SK-N-MC (cell line): Measurements from ENCODE around the gene DOCK1.

Experiments
- DNase-seq: peaks from one replicate; pipeline ENCODE4 v3.0.0-alpha.2; 2011; ENCODE audit warnings: low read depth, low spot score
- H3K27ac ChIP-seq: fragments of 200-600 bp; sonication (generic); 2 replicates; pipeline ENCODE4 v1.5.1; 2016; ENCODE audit warnings: mixed run types
- H3K36me3 ChIP-seq: fragments of 200-600 bp; sonication (generic); 2 replicates; pipeline ENCODE4 v1.6.1; 2017; ENCODE audit warnings: antibody characterized with exemption, low read length, mixed read lengths; ENCODE audit not compliant: insufficient read depth
- H3K4me3 ChIP-seq: fragments of 200-600 bp; sonication (generic); 2 replicates; pipeline ENCODE4 v1.5.1; 2016
- H3K9ac ChIP-seq: fragments of 200-600 bp; sonication (generic); 2 replicates; pipeline ENCODE4 v1.8.0; 2017; ENCODE audit warnings: mixed run types, mixed read lengths; ENCODE audit not compliant: insufficient read length
- H3K9me3 ChIP-seq: fragments of 200-600 bp; sonication (generic); 2 replicates; pipeline ENCODE4 v1.6.1; 2017; ENCODE audit warnings: low read depth, mild to moderate bottlenecking, antibody characterized with exemption, low read length, moderate library complexity, mixed read lengths
- EZH2 ChIP-seq: fragments of 200-600 bp; sonication (generic); IDR thresholded peaks from one replicate; pipeline ENCODE4 v1.6.1; 2017; ENCODE audit warnings: antibody characterized with exemption
- FOXP2 ChIP-seq: optimal IDR thresholded peaks from 2 replicates; pipeline ENCODE3; 2011; ENCODE audit warnings: mild to moderate bottlenecking, moderate library complexity; ENCODE audit not compliant: insufficient read depth; ENCODE audit errors: extremely low read length, control extremely low read depth
- POLR2AphosphoS5 ChIP-seq: IDR thresholded peaks from 2 replicates; pipeline ENCODE4 v1.6.1; 2012; ENCODE audit warnings: mild to moderate bottlenecking, low read depth, low read length, borderline replicate concordance

The DOCK1 gene

GRCh38 chr10:127464561-127464960 is 559.3 kb downstream of the DOCK1 start:
- H3K9me3 ChIP-seq = no peaks in the 10 kb centered on the region
- TF ChIP-seq EZH2 = no peak
- no peak for TF ChIP-seq POLR2AphosphoS5
- TF ChIP-seq FOXP2 = no peak
- no peaks in the 10 kb centered on the region for H3K36me3 ChIP-seq
- no peak overlapping the region for H3K4me3 ChIP-seq
- DNase-seq = no peak
- H3K9ac ChIP-seq = no peak overlapping the region
- no peak overlapping the region for H3K27ac ChIP-seq

GRCh38 chr10:127467811-127468210 is 562.6 kb downstream of the DOCK1 start:
- DNase-seq = no peak
- no peaks in the 10 kb centered on the region for H3K36me3 ChIP-seq
- H3K4me3 ChIP-seq = no peak overlapping the region
- H3K27ac ChIP-seq = no peak overlapping the region
- TF ChIP-seq FOXP2 = no peak
- no peak for TF ChIP-seq EZH2
- no peak for TF ChIP-seq POLR2AphosphoS5
- H3K9ac ChIP-seq = no peak overlapping the region
- H3K9me3 ChIP-seq = no peaks in the 10 kb centered on the region

DNA sequence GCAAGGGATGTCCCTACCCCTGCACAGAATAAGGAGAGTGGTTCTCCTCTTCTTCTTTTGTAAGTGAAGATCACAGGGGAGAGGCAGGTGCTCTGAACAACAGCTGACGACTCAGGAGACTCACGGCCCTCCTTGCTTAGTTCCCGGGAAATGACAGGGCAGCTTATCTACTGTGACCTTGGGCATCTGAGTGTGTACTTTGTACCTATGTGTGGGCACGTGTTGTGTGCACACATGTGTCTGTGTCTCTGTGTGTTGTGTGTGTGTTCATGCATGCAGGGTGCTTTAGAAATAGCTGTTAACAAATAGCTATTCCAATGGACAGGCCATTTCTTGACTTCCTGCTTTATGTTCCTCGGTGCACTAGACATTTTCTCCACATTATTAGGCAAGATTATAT is 563.4 kb downstream of the DOCK1 start:
- Histone ChIP-seq H3K27ac (no peak overlapping the region), H3K9me3 (no peaks in the 10 kb centered on the region), H3K9ac (no peak overlapping the region), H3K36me3 (no peaks in the 10 kb centered on the region), H3K4me3 (no peak overlapping the region)
- no peak for DNase-seq
- TF ChIP-seq EZH2 (no peak), FOXP2 (no peak), POLR2AphosphoS5 (no peak)

- Histone ChIP-seq H3K27ac (no peak overlapping the region), H3K36me3 (no peaks in the 10 kb centered on the region), H3K4me3 (no peak overlapping the region), H3K9ac (no peak overlapping the region), H3K9me3 (no peaks in the 10 kb centered on the region)
- TF ChIP-seq FOXP2 = no peak
- no peak for TF ChIP-seq EZH2
- TF ChIP-seq POLR2AphosphoS5 = no peak
- no peak for DNase-seq
These were observed 565.7 kb downstream of the DOCK1 start for GRCh38 chr10:127470911-127471310.

GRCh38 chr10:127472976-127473375 is 567.7 kb downstream of the DOCK1 start:
- H3K27ac ChIP-seq = no peak overlapping the region
- H3K4me3 ChIP-seq = no peak overlapping the region
- DNase-seq = no peak
- H3K36me3 ChIP-seq = no peaks in the 10 kb centered on the region
- no peak overlapping the region for H3K9ac ChIP-seq
- H3K9me3 ChIP-seq = no peaks in the 10 kb centered on the region
- no peak for TF ChIP-seq EZH2
- no peak for TF ChIP-seq FOXP2
- TF ChIP-seq POLR2AphosphoS5 = no peak

GRCh38 chr10:127474501-127474900 is 569.3 kb downstream of the DOCK1 start:
- Histone ChIP-seq H3K4me3 (no peak overlapping the region), H3K9ac (no peak overlapping the region), H3K36me3 (no peaks in the 10 kb centered on the region), H3K27ac (no peak overlapping the region), H3K9me3 (no peaks in the 10 kb centered on the region)
- TF ChIP-seq EZH2 = no peak
- no peak for TF ChIP-seq POLR2AphosphoS5
- no peak for TF ChIP-seq FOXP2
- DNase-seq = no peak

DNA sequence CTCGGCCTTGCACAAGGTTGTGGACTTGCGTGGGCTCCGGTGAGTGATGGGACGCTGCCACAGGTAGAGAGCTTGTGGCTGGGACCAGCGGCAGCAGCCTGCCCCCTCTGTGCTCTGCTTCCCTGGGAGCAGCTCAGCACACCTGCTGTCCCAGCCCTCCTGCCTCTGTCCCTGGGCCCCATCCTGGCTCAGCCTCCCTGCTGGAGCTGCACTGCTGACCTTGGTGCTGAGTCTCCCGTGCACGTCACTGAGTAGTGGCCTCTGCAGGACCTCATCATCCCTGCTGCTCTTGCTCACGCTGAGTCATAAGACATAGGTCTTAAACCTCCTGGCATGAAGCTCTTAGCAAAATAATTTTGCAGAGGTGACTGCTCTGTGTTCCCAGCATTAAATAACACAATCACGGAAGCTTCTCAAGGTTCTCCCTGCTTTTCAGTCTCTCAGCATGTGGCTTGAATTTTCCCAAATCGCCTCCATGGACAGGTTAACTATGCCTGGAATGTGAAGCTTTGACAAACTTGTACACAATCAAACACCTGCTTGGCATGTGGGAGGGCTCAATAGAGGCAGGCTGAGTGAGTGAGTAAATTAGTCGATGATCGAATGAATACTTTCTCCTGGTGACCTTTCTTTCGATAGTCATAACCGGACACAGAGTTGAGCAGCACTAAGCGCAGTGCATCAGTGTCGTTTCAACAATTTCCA is 580.1 kb downstream of the DOCK1 start:
- Histone ChIP-seq H3K36me3 (no peaks in the 10 kb centered on the region), H3K9me3 (no peaks in the 10 kb centered on the region), H3K4me3 (no peak overlapping the region), H3K27ac (no peak overlapping the region), H3K9ac (no peak overlapping the region)
- DNase-seq = no peak
- no peak for TF ChIP-seq EZH2
- no peak for TF ChIP-seq FOXP2
- no peak for TF ChIP-seq POLR2AphosphoS5

- Histone ChIP-seq H3K9me3 (no peaks in the 10 kb centered on the region), H3K36me3 (no peaks in the 10 kb centered on the region), H3K27ac (no peak overlapping the region), H3K9ac (no peak overlapping the region), H3K4me3 (no peak overlapping the region)
- DNase-seq = no peak
- TF ChIP-seq POLR2AphosphoS5 (no peak), FOXP2 (no peak)
These were observed 581.1 kb downstream of the DOCK1 start for GRCh38 chr10:127486355-127486754.
